Neural cell (in vitro differentiated cells): ENCODE measurements around the gene RNF149. TPM values are rescaled to one million over a fixed set of nuclear protein-coding genes. Genes with fewer than 3 reads are reported as not detected.

Source experiments
- H2AFZ ChIP-seq: fragments of 200-600, 300-800 bp; sonication (generic), shearing (Covaris generic); 2 replicates; pipeline ENCODE4 v1.6.0; 2014; ENCODE audit warnings: low read depth, mild to moderate bottlenecking, antibody characterized with exemption, low read length, moderate library complexity
- H3F3A ChIP-seq: fragments of 200-600 bp; shearing (Covaris generic); 2 replicates; pipeline ENCODE4 v1.6.1; 2016; ENCODE audit warnings: mild to moderate bottlenecking, moderate library complexity, mixed read lengths, antibody characterized with exemption, low read length; ENCODE audit not compliant: insufficient read depth, poor library complexity, severe bottlenecking
- H3K27ac ChIP-seq: fragments of 200-600, 300-800 bp; sonication (generic), shearing (Covaris generic); 2 replicates; pipeline ENCODE4 v1.5.1; 2014; ENCODE audit warnings: mild to moderate bottlenecking, low read length, moderate library complexity
- H3K27me3 ChIP-seq: fragments of 300-800, 200-600 bp; sonication (generic), shearing (Covaris generic); 2 replicates; pipeline ENCODE4 v1.6.0; 2014; ENCODE audit warnings: mild to moderate bottlenecking, low read depth, low read length, moderate library complexity; ENCODE audit not compliant: insufficient read depth
- H3K36me3 ChIP-seq: fragments of 300-800, 200-600 bp; sonication (generic), shearing (Covaris generic); 2 replicates; pipeline ENCODE4 v1.5.1; 2014; ENCODE audit warnings: mild to moderate bottlenecking, antibody characterized with exemption, low read length, moderate library complexity; ENCODE audit not compliant: insufficient read depth
- H3K4me2 ChIP-seq: fragments of 300-800, 200-600 bp; sonication (generic), shearing (Covaris generic); 2 replicates; pipeline ENCODE4 v1.6.0; 2014; ENCODE audit warnings: mild to moderate bottlenecking, low read length
- H3K4me3 ChIP-seq: fragments of 300-800, 200-600 bp; sonication (generic), shearing (Covaris generic); 2 replicates; pipeline ENCODE4 v1.5.1; 2014; ENCODE audit warnings: mild to moderate bottlenecking, low read length, moderate library complexity
- H3K79me2 ChIP-seq: fragments of 200-600 bp; shearing (Covaris generic); replicated peaks from 2 replicates; pipeline ENCODE4 v1.6.0; 2014; ENCODE audit warnings: mild to moderate bottlenecking, low read length, moderate library complexity; ENCODE audit not compliant: insufficient read depth
- H3K9ac ChIP-seq: fragments of 300-800, 200-600 bp; sonication (generic), shearing (Covaris generic); 2 replicates; pipeline ENCODE4 v1.6.1; 2016; ENCODE audit warnings: mild to moderate bottlenecking, low read length, mixed read lengths
- H3K9me2 ChIP-seq: fragments of 200-600 bp; shearing (Covaris generic); 2 replicates; pipeline ENCODE4 v1.6.1; 2016; ENCODE audit warnings: mild to moderate bottlenecking, low read length, mixed read lengths; ENCODE audit not compliant: insufficient read depth
- H3K9me3 ChIP-seq: fragments of 200-600, 300-800 bp; sonication (generic), shearing (Covaris generic); 2 replicates; pipeline ENCODE4 v1.6.1; 2016; ENCODE audit warnings: mild to moderate bottlenecking, mixed run types, low read length, moderate library complexity, mixed read lengths
- H4K20me1 ChIP-seq: fragments of 200-600 bp; shearing (Covaris generic); 2 replicates; pipeline ENCODE4 v1.6.1; 2016; ENCODE audit warnings: mild to moderate bottlenecking, mixed run types; ENCODE audit not compliant: insufficient read depth
- EP300 ChIP-seq: fragments of 450-650 bp; conservative IDR thresholded peaks from 2 replicates; pipeline ENCODE4 v1.6.1; 2014; ENCODE audit warnings: antibody characterized with exemption, mild to moderate bottlenecking, moderate library complexity; ENCODE audit not compliant: poor library complexity, severe bottlenecking
- EZH2 ChIP-seq: fragments of 200-600, 300-800 bp; shearing (Covaris generic), sonication (generic); IDR thresholded peaks from 2 replicates; pipeline ENCODE4 v1.6.1; 2014; ENCODE audit warnings: antibody characterized with exemption, low read length, borderline replicate concordance, mild to moderate bottlenecking; ENCODE audit not compliant: insufficient read depth, poor library complexity, severe bottlenecking
- MXI1 ChIP-seq: fragments of 450-650 bp; conservative IDR thresholded peaks from 2 replicates; pipeline ENCODE4 v1.6.1; 2014; ENCODE audit warnings: antibody characterized with exemption, mild to moderate bottlenecking; ENCODE audit not compliant: poor library complexity, severe bottlenecking
- POLR2AphosphoS5 ChIP-seq: IDR thresholded peaks from 2 replicates; pipeline ENCODE4 v1.6.1; 2012
- RAD21 ChIP-seq: fragments of 450-650 bp; conservative IDR thresholded peaks from 2 replicates; pipeline ENCODE4 v1.6.1; 2014; ENCODE audit warnings: antibody characterized with exemption, mild to moderate bottlenecking, moderate library complexity
- SMC3 ChIP-seq: fragments of 450-650 bp; conservative IDR thresholded peaks from 2 replicates; pipeline ENCODE4 v1.6.1; 2014; ENCODE audit warnings: antibody characterized with exemption, mild to moderate bottlenecking, moderate library complexity; ENCODE audit not compliant: poor library complexity
- TAF1 ChIP-seq: IDR thresholded peaks from 2 replicates; pipeline ENCODE4 v1.6.1; 2012; ENCODE audit warnings: low read depth
- polyA plus RNA-seq: library from polyadenylated mRNA; depleted of rRNA; stranded (reverse); fragments of >200 nt; gene quantifications from 2 replicates; pipeline ENCODE4 v1.2.3, GENCODE V29; 2014
- TF ChIP-seq, protein P1 (sequence below): IDR thresholded peaks from 2 replicates; pipeline ENCODE4 v1.6.1; 2012; ENCODE audit warnings: borderline replicate concordance
- TF ChIP-seq, protein P2 (sequence below): fragments of 450-650 bp; IDR thresholded peaks from 2 replicates; pipeline ENCODE4 v1.5.1; 2014; ENCODE audit warnings: antibody characterized with exemption, mild to moderate bottlenecking, moderate library complexity; ENCODE audit not compliant: poor library complexity, severe bottlenecking

RNF149 gene
- polyA plus RNA-seq, 1 donor from 2014 or later, result 39.7 TPM

DNA sequence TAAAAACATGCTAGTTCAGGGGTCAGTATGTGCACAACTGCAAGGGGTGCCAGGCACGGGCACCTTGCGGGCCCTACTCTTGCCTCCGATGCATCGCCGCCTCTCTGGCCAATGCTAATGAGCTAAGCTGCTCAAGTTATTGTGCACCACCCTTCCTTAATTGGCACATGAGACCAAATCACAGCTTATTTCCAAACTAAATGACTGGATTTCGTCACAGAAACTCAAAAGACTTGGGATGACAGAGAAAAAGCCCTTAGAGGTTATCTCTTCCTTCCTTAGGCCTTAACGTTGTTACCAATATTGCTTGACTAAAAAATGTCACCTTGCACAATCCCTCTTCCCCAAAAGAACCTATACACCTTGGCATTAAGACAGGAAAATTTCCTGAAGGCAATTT, 7.7 kb downstream of the RNF149 start:
- no peak overlapping the region for H2AFZ ChIP-seq
- no peaks in the 10 kb centered on the region for H3F3A ChIP-seq
- H3K4me3 ChIP-seq, result no peak overlapping the region
- no peak overlapping the region for H3K4me2 ChIP-seq
- no peaks in the 10 kb centered on the region for H3K9me3 ChIP-seq
- no peaks in the 10 kb centered on the region for H3K9me2 ChIP-seq
- H3K27me3 ChIP-seq, result no peaks in the 10 kb centered on the region
- H4K20me1 ChIP-seq, result no peaks in the 10 kb centered on the region
- H3K9ac ChIP-seq, result no peak overlapping the region
- no peaks in the 10 kb centered on the region for H3K36me3 ChIP-seq
- H3K79me2 ChIP-seq, result peaks cover 33% of the 10 kb centered on the region
- no peak for TF ChIP-seq TAF1
- TF ChIP-seq, protein P1, sequence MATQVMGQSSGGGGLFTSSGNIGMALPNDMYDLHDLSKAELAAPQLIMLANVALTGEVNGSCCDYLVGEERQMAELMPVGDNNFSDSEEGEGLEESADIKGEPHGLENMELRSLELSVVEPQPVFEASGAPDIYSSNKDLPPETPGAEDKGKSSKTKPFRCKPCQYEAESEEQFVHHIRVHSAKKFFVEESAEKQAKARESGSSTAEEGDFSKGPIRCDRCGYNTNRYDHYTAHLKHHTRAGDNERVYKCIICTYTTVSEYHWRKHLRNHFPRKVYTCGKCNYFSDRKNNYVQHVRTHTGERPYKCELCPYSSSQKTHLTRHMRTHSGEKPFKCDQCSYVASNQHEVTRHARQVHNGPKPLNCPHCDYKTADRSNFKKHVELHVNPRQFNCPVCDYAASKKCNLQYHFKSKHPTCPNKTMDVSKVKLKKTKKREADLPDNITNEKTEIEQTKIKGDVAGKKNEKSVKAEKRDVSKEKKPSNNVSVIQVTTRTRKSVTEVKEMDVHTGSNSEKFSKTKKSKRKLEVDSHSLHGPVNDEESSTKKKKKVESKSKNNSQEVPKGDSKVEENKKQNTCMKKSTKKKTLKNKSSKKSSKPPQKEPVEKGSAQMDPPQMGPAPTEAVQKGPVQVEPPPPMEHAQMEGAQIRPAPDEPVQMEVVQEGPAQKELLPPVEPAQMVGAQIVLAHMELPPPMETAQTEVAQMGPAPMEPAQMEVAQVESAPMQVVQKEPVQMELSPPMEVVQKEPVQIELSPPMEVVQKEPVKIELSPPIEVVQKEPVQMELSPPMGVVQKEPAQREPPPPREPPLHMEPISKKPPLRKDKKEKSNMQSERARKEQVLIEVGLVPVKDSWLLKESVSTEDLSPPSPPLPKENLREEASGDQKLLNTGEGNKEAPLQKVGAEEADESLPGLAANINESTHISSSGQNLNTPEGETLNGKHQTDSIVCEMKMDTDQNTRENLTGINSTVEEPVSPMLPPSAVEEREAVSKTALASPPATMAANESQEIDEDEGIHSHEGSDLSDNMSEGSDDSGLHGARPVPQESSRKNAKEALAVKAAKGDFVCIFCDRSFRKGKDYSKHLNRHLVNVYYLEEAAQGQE, result no peak
- TF ChIP-seq MXI1, result no peak
- no peak for TF ChIP-seq EP300
- no peak for TF ChIP-seq EZH2
- no peak for TF ChIP-seq POLR2AphosphoS5
- no peak for TF ChIP-seq RAD21
- no peak for TF ChIP-seq SMC3
- TF ChIP-seq, protein P2, sequence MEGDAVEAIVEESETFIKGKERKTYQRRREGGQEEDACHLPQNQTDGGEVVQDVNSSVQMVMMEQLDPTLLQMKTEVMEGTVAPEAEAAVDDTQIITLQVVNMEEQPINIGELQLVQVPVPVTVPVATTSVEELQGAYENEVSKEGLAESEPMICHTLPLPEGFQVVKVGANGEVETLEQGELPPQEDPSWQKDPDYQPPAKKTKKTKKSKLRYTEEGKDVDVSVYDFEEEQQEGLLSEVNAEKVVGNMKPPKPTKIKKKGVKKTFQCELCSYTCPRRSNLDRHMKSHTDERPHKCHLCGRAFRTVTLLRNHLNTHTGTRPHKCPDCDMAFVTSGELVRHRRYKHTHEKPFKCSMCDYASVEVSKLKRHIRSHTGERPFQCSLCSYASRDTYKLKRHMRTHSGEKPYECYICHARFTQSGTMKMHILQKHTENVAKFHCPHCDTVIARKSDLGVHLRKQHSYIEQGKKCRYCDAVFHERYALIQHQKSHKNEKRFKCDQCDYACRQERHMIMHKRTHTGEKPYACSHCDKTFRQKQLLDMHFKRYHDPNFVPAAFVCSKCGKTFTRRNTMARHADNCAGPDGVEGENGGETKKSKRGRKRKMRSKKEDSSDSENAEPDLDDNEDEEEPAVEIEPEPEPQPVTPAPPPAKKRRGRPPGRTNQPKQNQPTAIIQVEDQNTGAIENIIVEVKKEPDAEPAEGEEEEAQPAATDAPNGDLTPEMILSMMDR, result no peak
- no peak overlapping the region for H3K27ac ChIP-seq

DNA sequence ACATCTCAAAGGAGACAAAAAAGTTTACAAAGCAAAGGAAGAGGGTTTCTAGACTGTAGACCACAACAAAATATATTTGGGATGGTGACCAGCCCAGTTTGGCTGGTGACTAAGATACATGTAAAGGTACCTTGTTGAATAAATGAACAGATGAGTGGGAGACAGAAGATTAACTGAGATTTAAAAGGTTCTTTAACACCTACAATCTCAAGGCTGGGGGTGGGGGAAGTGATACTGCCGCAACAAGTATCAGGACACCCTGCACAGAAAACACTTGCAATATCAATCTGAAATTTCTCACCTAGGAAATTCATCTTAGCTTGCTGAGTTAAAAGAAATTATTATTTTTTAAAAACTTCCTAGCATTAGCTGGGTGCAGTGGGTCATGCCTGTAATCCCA, 8.3 kb downstream of the RNF149 start:
- H2AFZ ChIP-seq, result no peak overlapping the region
- TF ChIP-seq RAD21 (no peak), EP300 (no peak), MXI1 (no peak), TAF1 (no peak), SMC3 (no peak), POLR2AphosphoS5 (no peak)
- TF ChIP-seq, protein P2, result no peak
- TF ChIP-seq, protein P1, result no peak
- no peak overlapping the region for H3K27ac ChIP-seq
- H3K4me2 ChIP-seq, result no peak overlapping the region
- H3K79me2 ChIP-seq, result peaks cover 28% of the 10 kb centered on the region
- no peak overlapping the region for H3K9ac ChIP-seq
- H3K27me3 ChIP-seq, result no peaks in the 10 kb centered on the region
- no peaks in the 10 kb centered on the region for H4K20me1 ChIP-seq
- H3K9me3 ChIP-seq, result no peaks in the 10 kb centered on the region
- no peaks in the 10 kb centered on the region for H3K9me2 ChIP-seq
- H3K36me3 ChIP-seq, result no peaks in the 10 kb centered on the region
- H3K4me3 ChIP-seq, result no peak overlapping the region
- H3F3A ChIP-seq, result no peaks in the 10 kb centered on the region
